Kidney epithelial cell (primary cell): ENCODE results near the gene KIF1A. TPM values are rescaled to one million over a fixed set of nuclear protein-coding genes. Genes with fewer than 3 reads are reported as not detected.

Experiments
- DNase-seq: peaks from one replicate; pipeline ENCODE4 v3.0.0-alpha.2; 2010; ENCODE audit warnings: low read depth
- H3K27me3 ChIP-seq: 2 replicates; pipeline ENCODE4 v1.6.0; 2011; ENCODE audit warnings: low read length; ENCODE audit not compliant: control insufficient read depth, insufficient read depth
- H3K36me3 ChIP-seq: 2 replicates; pipeline ENCODE4 v1.5.1; 2011; ENCODE audit warnings: low read length; ENCODE audit not compliant: control insufficient read depth, insufficient read depth
- H3K4me3 ChIP-seq: 2 replicates; pipeline ENCODE4 v1.5.1; 2011; ENCODE audit warnings: low read depth, mild to moderate bottlenecking, control low read depth, low read length
- CTCF ChIP-seq: IDR thresholded peaks from 2 replicates; pipeline ENCODE4 v1.5.1; 2011; ENCODE audit warnings: mild to moderate bottlenecking, moderate library complexity, low read length, control low read depth, inconsistent platforms; ENCODE audit not compliant: insufficient read depth, poor library complexity, severe bottlenecking
- total RNA-seq: library from RNA; depleted of rRNA; stranded (reverse); fragments of >200 nt; gene quantifications from 2 replicates; pipeline ENCODE4 v1.2.3, GENCODE V29; 2015

The KIF1A gene
- total RNA-seq, 1 donor from 2014 or later, result 178 TPM

- H3K36me3 ChIP-seq, result no peaks in the 10 kb centered on the region
- H3K4me3 ChIP-seq, result no peak overlapping the region
- no peaks in the 10 kb centered on the region for H3K27me3 ChIP-seq
- no peak for TF ChIP-seq CTCF
- DNase-seq, result no peak
These were observed 24.6 kb downstream of the KIF1A start for GRCh38 chr2:240795454-240795853.

- no peaks in the 10 kb centered on the region for H3K27me3 ChIP-seq
- no peaks in the 10 kb centered on the region for H3K36me3 ChIP-seq
- no peak for TF ChIP-seq CTCF
- no peak overlapping the region for H3K4me3 ChIP-seq
- DNase-seq, result no peak
These were observed 25.8 kb downstream of the KIF1A start for GRCh38 chr2:240794178-240794721.

- no peak for DNase-seq
- Histone ChIP-seq H3K36me3 (no peaks in the 10 kb centered on the region), H3K4me3 (no peak overlapping the region), H3K27me3 (no peaks in the 10 kb centered on the region)
- no peak for TF ChIP-seq CTCF
These were observed 26.5 kb downstream of the KIF1A start for GRCh38 chr2:240793313-240794177.

GRCh38 chr2:240792629-240793312 is 27.2 kb downstream of the KIF1A start:
- no peak for DNase-seq
- Histone ChIP-seq H3K36me3 (no peaks in the 10 kb centered on the region), H3K4me3 (no peak overlapping the region), H3K27me3 (no peaks in the 10 kb centered on the region)
- TF ChIP-seq CTCF, result no peak

- H3K27me3 ChIP-seq, result no peaks in the 10 kb centered on the region
- DNase-seq, result no peak
- TF ChIP-seq CTCF, result no peak
- H3K4me3 ChIP-seq, result no peak overlapping the region
- no peaks in the 10 kb centered on the region for H3K36me3 ChIP-seq
These were observed 28.0 kb downstream of the KIF1A start for GRCh38 chr2:240791821-240792628.
